G401.6 (cell line): ENCODE data around the gene EFNA5.

Experiments used
- FAIRE-seq: peaks from 2 replicates; lab custom pipeline; 2012; peaks lifted over from hg19 to GRCh38; lab: Jason Lieb, UNC

The EFNA5 gene

DNA sequence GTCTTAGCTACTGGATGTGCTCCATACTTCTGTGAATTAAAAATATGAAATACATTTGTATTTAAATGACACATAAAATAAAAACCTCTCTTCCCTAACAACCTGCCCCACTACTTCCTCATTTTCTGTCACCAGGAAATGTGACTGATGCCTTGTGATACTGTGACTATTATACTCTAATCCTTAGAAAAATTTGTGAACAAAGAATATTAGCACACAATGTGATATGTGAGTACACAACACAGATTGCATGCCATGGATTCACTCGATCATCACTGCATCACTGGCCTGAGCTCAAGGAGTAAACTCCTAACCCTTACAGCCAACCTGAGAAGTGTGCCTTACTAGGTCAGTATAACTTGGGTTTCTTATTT lies 281.0 kb downstream of the EFNA5 start:
- no peak for FAIRE-seq

DNA sequence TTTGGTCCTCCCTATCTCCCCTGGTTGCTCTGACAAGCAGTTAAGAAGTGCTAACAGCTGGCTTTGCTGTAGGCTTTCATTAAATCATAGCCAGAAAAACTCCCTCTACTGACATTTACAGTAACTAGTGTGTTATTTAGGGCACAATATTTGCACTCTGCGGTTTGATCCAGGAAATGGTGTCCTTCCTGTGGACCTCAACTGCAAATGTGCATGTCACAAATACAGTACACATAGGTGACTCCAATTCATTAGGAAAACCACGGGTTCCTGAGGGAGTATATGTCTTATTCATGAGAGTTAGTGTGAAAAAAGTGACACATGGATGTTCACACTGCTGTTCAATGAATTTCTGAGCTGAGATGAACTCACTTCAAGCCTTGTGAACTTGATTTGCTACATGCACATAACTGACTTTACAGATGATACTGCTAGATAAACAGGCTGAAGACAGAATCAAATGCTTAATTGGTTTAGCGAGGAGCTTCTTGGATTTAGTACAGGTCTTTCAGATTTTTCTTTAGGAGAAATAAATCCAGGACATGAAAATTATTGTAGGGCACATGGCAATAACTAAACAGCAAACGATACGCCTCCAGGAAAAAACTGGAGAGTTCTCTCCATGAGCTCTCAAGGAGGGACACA lies 281.5 kb downstream of the EFNA5 start:
- FAIRE-seq, result no peak

DNA sequence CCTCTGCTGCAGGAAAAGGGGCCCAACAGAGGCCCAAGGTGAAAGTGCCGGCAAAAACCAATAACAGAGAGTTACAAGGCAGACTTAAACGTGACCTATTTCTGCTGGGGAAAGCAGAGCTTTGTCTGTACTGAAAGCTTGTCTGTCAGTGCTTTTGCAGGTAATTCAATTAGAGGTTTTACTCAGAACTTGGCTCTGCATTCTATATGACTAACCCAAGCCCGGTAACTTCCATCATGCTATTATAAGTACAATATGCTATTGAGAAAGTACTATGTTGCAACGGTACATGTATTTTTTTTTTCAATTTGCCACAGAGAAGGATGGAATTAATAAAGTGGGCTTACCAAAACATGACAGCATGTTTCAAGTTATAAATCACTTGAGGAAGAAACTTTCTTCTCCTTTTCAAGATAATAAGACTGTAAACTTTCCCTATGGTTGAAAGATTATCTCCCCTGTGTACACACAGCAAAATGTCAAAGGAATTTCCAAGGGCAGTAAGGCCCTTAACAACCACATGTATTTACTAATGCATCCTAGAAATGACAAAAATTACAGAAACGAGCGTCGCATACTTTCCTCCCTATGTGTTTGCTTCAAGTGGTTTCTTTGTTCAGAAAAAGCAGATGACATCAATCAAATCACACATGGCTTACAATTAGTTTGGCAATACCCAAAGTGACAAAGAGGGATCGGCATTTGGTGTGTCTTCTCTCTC lies 282.4 kb downstream of the EFNA5 start:
- no peak for FAIRE-seq

DNA sequence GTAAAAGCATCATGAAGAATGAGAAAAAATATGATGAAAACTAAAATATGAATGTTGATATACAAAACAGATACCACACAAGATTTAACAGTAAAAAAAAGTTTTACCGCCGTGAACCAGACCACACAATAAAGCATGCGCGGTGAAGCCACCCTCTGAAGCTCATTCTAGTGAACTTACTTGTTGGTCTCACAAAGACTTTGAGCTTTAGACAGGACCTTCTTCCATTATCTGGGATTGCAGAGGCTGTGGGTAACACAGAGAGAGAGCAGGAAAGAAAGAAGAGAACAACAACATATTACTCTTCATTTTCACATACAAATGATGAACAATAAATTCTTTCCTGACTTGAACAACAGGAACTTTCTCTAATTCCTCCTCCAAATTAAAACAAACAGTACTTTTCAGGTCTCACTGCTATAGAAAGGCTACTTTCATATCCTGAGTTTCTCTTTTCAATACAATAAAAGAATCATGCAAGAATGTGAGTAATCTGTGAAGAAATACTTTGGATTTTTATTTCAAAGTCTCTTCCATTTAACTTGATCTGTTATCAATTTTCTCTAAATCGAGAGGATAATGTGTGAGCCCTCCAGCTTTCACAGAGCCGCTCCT lies 283.1 kb downstream of the EFNA5 start:
- FAIRE-seq, result no peak

DNA sequence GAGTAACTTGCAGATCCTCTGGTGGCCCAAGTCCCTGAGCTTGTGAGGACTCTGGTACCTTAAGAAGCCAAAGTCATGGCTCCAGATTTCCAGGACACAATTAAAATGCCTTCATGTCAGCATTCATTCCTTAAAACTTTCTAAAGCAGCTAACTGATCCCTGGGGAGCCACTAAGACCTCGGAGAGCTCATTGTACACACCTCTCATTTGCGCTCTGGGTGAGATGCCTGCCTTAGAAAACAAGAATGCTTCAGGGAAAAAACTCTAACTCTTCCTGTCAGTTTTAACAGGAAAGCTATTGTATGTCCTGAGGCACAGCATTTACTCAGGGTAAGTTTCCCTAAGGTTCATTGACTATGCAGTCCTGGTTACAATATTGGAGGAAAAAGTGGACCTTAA lies 285.0 kb downstream of the EFNA5 start:
- no peak for FAIRE-seq

DNA sequence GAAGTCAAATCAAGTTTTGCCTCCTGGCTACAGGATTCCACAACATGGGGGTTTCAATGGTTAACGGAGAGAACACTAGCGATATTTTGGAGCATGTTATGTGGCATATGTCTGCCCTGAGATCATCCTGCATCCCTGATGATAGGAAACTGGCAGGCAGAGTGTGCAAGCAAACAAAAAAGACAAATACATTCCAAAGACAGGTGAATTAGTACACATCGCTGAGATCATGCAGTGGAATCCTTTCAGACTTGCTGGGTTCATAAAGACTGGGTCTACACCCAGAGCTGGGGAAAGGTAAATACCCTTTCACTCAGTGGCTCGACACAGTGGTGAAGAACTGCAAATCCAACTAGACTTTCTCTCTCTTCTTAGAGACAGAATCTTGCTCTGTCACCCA lies 286.5 kb downstream of the EFNA5 start:
- FAIRE-seq, result no peak

DNA sequence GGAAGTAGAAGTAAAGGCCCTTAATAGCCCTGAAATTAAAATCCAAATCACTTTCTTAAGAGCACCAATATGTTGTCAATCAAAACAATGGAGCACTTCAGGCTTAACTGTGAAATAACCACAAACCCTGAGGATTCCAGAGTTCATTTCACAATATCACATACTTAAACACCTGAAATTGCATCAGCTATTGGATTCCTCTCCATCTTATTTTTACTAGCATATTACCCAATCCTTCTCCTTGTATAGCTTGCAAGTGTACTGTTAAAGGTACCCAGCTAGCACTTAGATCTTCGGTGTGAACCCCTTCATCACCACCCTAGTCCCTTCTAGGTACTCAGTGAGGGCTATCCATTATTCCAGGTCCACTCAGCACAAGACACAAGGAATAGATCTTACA lies 287.3 kb downstream of the EFNA5 start:
- FAIRE-seq, result no peak

DNA sequence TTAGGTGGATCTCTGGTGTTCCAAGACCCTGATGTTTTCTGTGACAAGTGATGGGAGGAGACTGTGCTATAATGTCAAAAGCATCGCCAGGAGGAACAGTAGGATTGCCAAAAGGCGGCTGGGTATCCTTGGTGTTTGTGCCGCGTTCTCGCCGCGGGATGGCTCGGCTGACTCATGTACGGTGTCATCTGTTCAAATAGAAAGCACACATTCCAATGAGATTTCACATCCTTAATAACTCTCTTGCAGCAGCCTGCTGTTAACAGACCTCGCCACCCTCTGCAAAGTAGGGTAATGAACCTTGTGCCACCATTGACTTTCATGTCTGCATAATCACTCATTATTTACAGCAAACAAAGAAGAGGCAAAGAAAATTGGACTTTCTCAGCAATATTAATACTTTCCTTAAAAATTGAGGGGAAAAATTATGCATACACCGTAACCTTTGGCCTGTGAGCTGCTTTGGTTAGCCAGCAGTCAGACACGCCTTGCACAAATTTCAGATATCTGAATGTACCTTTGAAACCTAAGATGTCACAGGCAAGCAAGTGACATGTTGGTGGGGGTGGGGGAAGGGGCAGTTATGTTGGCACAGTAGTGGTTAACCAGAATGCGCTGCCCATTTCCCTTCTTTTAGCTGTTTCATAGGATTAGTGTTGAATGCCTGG lies 289.4 kb downstream of the EFNA5 start:
- FAIRE-seq, result no peak

DNA sequence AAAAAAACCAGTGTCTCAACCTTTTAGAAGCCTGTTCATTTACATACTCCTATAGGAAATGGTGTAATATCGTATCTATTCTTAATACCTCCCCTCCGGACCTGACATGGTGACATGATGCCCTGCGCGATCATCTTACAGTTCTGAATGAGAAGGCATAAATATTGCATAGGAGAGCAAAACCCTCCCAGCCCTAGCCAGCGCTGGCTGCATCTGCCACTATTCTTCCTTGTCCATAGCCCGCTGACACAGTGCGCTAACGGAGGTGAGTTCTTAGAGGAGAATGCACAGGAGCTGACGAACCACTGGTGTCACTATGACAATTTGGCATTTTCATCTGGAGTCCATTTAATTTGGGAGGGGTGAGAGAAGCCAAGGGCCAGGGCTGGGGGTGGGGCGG lies 290.1 kb downstream of the EFNA5 start:
- no peak for FAIRE-seq

DNA sequence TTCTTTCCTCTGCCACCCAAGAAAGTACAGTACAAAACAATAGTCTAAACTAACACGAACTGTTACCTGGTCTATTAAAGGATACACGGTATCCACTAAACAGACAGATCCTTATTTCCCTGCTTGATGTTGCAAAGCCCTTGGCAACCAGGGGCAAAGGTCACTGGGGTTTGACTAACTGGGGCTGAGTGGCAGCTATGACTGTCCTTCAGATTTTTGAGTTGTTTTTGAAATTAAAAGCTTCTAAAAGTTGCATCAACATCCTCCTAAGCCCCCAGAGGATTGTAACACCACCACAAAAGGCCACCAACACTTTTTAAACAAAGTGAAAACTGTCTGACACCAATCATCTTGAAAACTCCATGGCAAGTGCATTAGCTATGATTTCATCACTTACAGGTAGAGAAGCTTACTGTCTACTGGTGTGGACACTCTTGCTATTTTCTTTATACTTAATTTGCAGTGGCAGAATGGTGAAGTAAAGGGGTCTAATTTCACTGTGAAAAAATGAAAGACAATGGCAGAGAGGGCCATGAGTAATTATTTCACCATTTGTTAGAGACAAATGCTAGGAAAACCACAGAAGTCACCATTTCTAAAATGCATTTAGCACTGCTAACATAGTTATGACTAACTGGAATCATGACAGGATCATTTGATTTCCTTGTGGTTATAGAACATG lies 292.4 kb downstream of the EFNA5 start:
- no peak for FAIRE-seq

DNA sequence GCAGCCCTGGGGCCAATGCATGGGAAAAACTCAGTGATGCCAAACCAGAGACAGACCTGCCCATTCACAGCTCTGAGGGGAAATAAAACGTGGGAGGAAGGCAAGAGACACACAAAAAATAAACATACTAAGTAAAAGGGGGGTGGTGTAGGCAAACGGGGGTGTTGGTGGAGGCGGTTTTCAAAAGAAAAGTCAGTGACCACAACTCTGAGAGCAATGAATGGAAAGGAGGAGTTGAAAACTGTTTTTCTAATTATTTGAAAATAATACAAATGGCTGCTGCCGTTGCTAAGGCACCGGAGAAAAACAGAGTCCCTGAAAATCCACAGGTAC lies 293.5 kb downstream of the EFNA5 start:
- no peak for FAIRE-seq

DNA sequence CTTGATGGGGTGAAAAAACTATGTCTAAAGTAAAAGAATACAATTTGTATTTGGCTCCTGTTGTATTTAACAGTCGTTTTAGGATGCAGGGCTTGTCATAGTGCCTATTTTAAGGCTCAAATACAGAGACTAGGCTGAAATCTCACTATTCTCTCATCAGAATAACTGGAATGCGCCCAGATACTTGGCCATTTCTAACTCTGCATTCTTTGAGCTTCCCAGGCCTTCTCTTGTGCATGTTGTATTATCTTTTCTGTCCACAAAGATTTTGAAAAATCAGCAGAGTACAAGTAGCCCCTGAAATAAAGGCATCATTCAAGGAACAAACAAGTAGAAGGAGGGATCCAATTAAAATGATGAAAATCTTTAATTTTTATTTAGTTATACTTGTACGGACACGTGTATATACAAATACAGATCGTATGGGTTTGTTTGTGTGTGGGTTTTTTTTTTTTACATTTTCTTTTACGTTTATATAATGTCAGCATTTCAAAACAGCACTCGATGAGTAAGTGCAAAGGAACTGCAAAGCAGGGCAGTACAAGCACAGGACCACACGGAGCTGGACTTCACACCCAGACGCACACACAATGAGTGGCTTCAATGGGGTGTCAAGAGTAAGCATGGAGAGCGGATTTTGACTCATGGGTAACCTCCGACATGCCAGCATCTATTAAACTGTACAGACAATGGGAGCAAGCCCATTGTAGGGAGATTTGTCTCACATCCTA lies 294.0 kb downstream of the EFNA5 start:
- FAIRE-seq, result no peak

DNA sequence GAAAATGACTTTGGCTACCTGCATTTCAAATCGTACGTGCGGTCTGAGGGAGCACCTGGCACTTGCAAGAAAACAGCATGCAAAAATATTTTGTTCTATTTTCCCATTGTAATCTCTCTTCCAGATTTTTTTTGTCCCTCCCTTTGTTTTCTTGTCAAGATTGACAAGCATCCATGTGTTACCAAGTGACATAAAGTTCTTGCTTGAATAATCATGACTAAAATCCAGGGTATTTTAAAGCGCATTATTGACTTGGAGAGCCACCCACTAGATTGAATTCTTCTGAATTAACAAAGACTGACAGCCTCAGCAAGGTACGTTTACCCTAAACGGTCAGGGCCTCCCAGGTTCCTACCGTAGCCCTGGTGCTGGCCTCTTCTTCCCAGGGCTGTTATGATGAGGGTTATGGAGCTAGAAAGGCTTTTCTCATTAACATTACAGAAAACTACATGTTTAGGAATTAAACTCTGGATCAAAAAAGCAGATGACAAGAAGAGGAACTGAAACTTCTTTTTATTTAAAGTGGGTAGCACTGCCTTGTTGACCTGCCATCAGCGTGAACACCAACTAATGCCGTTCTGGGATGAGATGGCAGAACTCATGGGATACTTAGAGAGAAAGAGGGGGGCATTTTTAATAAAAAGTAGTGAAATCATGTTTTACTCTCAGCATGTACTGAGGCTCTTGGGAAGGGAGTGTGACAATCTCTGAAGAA lies 297.0 kb downstream of the EFNA5 start:
- no peak for FAIRE-seq

DNA sequence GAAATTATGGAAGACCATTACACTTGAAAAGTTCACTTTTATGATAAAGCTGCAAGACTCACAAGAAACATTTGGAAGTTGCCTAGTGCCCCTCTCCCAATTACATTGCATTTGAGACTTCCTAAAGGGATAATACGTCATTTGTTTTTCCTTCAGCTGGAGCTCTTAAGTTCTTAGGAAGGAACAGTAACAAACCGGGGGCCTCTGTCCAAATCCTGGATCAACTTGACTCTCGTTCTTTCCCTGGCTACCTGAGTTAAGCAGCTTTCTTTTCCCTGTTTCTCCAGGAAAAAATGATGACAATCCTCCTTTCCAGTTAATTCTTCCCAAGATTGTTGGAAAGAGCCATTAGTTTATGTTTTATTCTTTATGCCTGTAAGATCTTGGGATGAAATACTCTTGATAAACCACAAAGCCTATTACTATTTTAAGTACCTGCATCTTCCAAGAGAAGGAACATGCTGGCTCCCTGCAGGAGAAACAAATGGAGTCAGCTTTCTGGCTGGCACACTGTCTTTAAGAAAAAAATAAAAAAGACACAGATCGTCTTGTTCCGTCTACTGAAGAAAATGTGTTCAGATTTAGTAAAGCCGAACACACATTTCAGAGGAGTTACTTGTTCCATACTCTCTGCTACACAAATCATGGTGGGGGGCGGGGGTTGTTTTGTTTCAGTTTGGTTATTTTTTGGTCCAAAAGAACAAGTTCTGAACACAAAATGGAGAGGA lies 297.9 kb downstream of the EFNA5 start:
- no peak for FAIRE-seq

DNA sequence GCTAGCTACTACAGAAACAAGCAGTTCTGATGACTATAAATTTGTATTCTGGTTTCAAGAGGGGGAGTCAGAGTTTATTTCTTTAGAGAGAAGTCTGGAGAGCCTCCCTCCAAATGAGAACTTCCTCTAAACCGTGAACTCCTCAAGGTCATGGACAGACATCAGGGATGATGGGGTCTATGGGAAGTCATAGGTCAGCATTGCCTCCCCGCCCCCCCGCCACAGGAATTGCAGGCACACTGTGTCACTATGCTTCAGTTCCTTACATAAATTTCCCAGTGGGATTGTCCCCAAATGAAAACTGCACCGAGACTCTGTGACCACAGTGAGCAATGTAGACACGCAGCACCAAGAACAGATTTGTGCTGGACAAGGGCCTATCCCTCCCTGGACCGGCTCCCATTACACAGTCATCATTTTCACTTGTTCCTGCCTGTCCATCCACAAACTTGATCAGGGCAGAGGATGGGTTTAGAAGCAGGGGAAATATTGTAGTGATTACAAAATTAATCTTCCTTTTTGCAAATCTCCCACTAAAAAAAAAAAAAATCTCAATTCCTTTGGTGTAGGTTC lies 300.3 kb downstream of the EFNA5 start:
- no peak for FAIRE-seq

DNA sequence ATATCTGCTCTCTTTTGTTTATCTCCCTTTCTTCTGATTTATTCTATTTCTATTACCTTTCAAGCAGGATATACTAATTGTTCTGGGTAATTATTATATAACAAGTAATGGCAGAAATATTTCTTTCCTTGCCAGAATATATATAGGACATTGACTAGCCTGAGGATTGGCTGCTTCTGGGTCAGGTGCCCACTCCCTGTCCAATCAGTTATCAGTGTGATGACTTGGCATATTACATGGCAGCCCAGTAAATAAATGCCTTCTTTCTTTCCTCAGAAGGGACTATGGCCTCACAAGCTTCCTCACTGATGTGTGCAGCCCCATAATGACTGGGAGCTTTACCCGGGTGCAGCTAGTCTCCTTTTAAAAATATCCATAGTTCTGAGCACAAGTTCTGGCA lies 301.1 kb downstream of the EFNA5 start:
- FAIRE-seq, result no peak

DNA sequence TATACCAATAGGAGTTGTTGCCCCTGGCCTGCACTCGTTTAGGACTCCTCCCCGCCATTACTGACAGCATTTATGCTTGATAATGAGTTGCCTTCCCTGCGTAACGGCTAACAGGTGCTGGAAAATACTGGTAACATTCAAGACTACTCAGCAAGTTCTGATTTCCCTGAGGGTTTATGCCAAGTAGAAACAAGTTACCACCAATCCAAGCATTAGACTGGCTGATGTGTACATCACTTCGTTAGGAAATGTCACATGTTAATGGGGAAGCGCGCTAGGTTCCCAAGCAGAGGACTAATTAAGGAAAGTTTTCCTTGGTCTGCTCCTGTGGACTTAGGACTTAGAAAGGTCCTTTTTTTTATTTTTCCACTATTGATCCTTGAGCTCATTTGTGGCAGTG lies 302.1 kb downstream of the EFNA5 start:
- no peak for FAIRE-seq

DNA sequence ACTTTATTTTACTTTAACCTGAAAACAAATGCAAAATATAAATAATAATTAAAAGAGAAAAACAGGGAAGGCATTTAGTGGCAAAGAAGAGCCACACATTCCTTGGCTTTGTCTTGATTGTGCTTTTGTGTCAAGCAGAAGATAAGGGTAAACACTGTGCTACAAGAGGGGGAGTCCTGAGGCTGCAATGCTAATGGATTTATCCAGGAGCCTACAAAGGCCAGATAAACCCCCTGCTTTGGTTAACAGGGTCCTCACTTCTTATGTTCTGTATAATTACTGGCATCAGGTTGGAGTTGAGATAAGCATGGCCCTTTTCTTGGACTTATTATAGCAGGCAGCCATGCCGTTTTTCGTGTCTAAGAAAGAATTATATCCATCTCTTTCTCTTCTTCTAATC lies 302.8 kb downstream of the EFNA5 start:
- no peak for FAIRE-seq

DNA sequence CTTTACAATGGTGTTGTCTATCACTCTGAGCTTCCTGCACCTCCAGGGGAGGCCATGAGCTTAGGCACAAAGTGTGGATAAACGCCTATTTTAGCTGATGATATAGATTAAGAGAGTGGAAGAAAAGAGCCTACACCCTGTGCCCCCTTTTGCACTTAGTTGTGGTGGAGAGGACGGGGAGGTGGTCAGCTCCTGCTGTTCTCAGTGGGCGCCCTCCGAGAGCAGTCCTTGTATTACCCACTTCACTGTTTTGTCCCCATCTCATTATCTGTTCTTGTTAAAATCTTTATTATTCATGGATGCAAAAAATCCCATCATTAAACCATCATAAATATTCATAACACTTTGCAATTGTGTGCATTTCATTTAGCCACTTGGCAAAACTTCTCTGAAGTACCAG lies 303.3 kb downstream of the EFNA5 start:
- no peak for FAIRE-seq

DNA sequence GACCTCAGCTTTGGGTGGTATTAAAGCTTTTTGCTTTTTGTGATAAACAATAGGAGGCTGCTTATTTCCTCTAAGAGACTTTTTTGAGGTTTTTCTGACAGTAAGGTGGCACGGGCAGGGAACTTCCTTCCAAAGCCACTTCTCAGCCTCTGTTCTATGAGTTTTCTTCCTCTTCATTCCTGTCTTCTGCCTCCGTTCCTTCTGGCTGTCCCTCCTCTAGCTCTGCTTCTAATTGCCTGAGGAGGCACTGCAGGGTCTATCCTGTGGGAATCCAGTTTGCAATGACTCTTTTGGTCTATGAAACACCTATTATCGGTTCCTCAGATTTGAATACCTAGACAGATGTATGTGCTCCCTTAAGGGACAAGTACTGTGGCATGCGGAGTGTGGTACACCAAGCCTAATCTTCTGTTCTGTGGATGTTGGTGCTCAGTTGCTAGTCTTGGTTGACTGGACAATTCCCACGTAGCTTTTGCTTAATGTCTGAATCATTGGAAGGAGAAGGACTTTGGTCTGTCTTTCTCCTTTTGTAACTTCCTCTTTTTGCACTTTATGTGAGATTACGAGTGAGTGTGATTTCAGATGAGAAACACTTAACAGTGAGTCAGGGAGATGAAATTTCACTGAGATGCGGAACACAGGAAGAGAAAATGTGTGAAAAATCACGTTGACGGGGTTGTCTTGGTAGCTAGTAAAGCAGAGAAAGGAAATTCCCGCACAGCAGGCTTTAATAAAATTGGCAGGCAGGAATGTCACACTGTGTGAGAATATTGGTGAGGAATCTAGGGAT lies 305.2 kb downstream of the EFNA5 start:
- no peak for FAIRE-seq
